ENCODE results near the gene OR52K2.
"Not testable (repeated sequence)": the region's sequence is repeated elsewhere in the genome, so short reads cannot be mapped to it uniquely, and the experiment has no call there.

The OR52K2 gene

DNA sequence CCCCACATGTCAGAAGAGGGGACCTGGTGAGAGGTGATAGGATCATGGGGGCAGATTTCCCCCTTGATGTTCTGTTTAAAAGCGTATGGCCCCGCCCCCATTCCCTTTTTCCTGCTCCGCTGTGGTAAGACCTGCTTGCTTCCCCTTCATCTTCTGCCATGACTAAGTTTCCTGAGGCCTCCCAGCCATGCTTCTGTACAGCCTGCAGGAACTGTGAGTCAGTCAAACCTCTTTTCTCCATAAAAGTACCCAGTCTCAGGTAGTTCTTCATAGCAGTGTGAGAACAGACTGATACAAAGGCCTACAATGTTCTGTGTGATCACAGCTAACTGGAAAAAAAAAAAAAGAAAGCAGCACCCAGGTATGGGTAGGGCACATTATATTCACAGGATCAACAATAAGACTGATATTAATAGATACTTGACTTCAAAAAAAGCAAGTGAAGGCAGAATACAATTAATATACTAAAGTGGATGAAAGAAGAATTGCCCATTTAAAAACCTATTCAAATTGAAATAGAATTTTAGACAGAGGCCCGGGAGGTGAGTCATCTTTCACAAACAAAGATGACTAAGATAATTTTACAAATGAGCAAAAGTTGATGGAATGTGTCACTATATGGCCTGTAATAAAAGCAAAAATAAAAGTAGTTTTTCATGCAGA is 31.6 kb downstream of the OR52K2 start:
- H3K27ac ChIP-seq, result no peak overlapping the region
- TF ChIP-seq, protein P1, sequence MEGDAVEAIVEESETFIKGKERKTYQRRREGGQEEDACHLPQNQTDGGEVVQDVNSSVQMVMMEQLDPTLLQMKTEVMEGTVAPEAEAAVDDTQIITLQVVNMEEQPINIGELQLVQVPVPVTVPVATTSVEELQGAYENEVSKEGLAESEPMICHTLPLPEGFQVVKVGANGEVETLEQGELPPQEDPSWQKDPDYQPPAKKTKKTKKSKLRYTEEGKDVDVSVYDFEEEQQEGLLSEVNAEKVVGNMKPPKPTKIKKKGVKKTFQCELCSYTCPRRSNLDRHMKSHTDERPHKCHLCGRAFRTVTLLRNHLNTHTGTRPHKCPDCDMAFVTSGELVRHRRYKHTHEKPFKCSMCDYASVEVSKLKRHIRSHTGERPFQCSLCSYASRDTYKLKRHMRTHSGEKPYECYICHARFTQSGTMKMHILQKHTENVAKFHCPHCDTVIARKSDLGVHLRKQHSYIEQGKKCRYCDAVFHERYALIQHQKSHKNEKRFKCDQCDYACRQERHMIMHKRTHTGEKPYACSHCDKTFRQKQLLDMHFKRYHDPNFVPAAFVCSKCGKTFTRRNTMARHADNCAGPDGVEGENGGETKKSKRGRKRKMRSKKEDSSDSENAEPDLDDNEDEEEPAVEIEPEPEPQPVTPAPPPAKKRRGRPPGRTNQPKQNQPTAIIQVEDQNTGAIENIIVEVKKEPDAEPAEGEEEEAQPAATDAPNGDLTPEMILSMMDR (conservative IDR thresholded peaks at IDR 0.05), result no peak
- TF ChIP-seq ZFX (IDR thresholded peaks at IDR 0.05), result no peak

DNA sequence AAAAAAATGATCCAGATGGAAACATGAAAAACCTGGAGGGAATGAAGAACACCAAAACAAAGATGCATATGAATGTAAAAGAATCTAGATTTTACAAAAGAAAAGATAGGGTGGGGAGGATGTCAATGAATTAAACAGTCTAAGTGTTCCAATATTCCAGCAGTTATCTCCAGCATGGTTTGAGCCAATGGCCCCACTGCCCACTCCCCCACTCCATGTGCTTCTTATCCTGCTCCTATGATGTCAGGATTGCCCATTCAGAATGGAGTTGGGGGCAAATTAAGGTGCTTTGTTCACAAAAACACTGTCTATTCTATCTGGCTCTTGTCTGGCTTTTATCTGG is 32.1 kb downstream of the OR52K2 start:
- TF ChIP-seq, protein P1 (conservative IDR thresholded peaks at IDR 0.05), result no peak
- no peak for TF ChIP-seq ZFX (IDR thresholded peaks at IDR 0.05)
- H3K27ac ChIP-seq, result no peak overlapping the region

GRCh38 chr11:4482445-4482844 is 33.4 kb downstream of the OR52K2 start, which contains the start of gene OR52K1:
OR52K1 (plus strand) TSS chr11:4482646; CDS start chr11:4488901, 6,255 bp downstream.
- no peak within 1 kb of the TSS for H3K27ac ChIP-seq
- TF ChIP-seq ZFX (IDR thresholded peaks at IDR 0.05), result no peak
- TF ChIP-seq, protein P1 (conservative IDR thresholded peaks at IDR 0.05), result no peak

- TF ChIP-seq ZFX (IDR thresholded peaks at IDR 0.05), result no peak
- TF ChIP-seq, protein P1 (conservative IDR thresholded peaks at IDR 0.05), result no peak
- no peak overlapping the region for H3K27ac ChIP-seq
Measured at GRCh38 chr11:4484310-4484709, 35.2 kb downstream of the OR52K2 start.

DNA sequence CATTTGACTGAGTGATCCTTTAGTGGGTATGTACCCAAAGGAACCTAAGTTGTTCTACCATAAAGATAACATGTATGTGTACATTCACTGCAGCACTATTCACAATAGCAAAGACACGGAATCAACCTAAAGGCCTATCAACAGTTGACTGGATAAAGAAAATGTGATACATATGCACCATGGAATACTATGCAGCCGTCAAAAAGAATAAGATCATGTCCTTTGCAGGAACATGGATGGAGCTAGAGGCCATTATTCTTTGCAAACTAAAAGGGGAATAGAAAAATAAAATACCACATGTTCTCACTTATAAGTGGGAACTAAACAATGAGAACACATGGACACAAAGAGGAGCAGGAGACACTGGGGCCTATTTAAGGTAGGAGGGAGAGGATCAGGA is 42.3 kb downstream of the OR52K2 start:
- H3K27ac ChIP-seq, result not testable (repeated sequence)

DNA sequence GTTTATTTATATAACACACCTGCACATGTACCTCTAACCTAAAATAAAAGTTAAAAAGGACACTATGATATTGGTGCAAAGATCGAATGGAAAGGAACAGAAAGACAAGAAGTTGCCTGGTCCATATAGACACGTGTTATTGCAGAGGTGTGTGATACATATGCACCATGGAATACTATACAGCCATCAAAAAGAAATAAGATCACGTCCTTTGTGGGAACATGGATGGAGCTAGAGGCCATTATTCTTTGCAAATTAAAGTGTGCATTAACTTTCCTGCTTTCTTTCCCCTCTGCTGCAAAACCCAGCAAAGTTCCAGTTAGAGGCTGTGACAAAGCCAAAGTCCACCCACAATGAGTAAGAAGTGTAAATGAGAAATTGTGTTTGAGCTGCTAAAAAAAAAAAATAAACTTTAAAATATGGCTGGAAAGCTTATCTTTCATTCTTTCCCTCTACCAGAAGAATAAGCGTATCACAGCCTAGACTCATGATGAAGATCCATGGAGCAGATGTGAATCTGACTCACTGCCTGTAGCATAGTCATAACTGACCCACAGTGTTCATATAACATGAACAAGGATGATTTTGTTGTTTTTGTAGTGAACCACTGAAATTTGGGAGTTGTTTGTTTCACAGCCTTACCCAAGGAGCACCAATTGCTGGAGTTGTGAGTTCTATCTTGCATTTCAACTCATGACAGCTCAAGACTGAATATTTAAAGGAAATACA is 42.9 kb downstream of the OR52K2 start:
- TF ChIP-seq ZFX (IDR thresholded peaks at IDR 0.05), result no peak
- TF ChIP-seq, protein P1 (conservative IDR thresholded peaks at IDR 0.05), result no peak

GRCh38 chr11:4493480-4493818 is 44.4 kb downstream of the OR52K2 start:
- H3K27ac ChIP-seq, result no peak overlapping the region
- TF ChIP-seq, protein P1 (conservative IDR thresholded peaks at IDR 0.05), result peak; percentile 49
- TF ChIP-seq ZFX (IDR thresholded peaks at IDR 0.05), result no peak

More for the DNA sequence above, 42.9 kb downstream of the OR52K2 start:
- H3K27ac ChIP-seq, result no peak overlapping the region

- TF ChIP-seq, protein P1 (conservative IDR thresholded peaks at IDR 0.05), result no peak
- TF ChIP-seq ZFX (IDR thresholded peaks at IDR 0.05), result no peak
- H3K27ac ChIP-seq, result no peak overlapping the region
Measured at GRCh38 chr11:4495487-4495886, 46.4 kb downstream of the OR52K2 start.

Measured in C4-2B (cell line).